SK-N-SH treated with all-trans-retinoic acid at 6 μM for 48 hours (cell line): ENCODE results near the gene ZNF460.

Source experiments
- ATAC-seq: fragments of 200-7000 bp; cut with Tn5 transposase; 3 replicates; pipeline ENCODE4 v1.9.1; 2020; ENCODE audit warnings: mild to moderate bottlenecking, moderate library complexity
- ARNTL ChIP-seq: fragments of 450-650 bp; formaldehyde crosslinking; IDR thresholded peaks from 2 replicates; pipeline ENCODE4 v1.5.0; 2020; ENCODE audit warnings: low read depth, mild to moderate bottlenecking, moderate library complexity, borderline replicate concordance
- BACH2 ChIP-seq: fragments of 250-450 bp; sonication (Bioruptor Pico); IDR thresholded peaks from 2 replicates; pipeline ENCODE4 v1.9.0; 2021; ENCODE audit warnings: mild to moderate bottlenecking, borderline replicate concordance
- CREB5 ChIP-seq: fragments of 250-450 bp; sonication (Bioruptor Pico); IDR thresholded peaks from 2 replicates; pipeline ENCODE4 v1.5.1; 2020; ENCODE audit warnings: low read depth, mild to moderate bottlenecking, moderate library complexity
- CSDC2 ChIP-seq: fragments of 250-450 bp; sonication (Bioruptor Pico); IDR thresholded peaks from 2 replicates; pipeline ENCODE4 v1.5.0; 2020; ENCODE audit warnings: mild to moderate bottlenecking, moderate library complexity
- CSRNP3 ChIP-seq: fragments of 250-450 bp; sonication (Bioruptor Pico); IDR thresholded peaks from 2 replicates; pipeline ENCODE4 v1.5.1; 2021; ENCODE audit warnings: mild to moderate bottlenecking, moderate library complexity
- ESRRG ChIP-seq: fragments of 250-450 bp; sonication (Bioruptor Pico); IDR thresholded peaks from 2 replicates; pipeline ENCODE4 v1.6.1; 2021; ENCODE audit warnings: mild to moderate bottlenecking
- GLIS3 ChIP-seq: fragments of 250-450 bp; sonication (Bioruptor Pico); IDR thresholded peaks from 2 replicates; pipeline ENCODE4 v1.5.0; 2020; ENCODE audit warnings: mild to moderate bottlenecking, moderate library complexity
- ISL1 ChIP-seq: fragments of 250-450 bp; sonication (Bioruptor Pico); IDR thresholded peaks from 2 replicates; pipeline ENCODE4 v2.1.2; 2022; ENCODE audit warnings: mild to moderate bottlenecking, moderate library complexity
- OSR1 ChIP-seq: fragments of 250-450 bp; sonication (Bioruptor Pico); IDR thresholded peaks from 2 replicates; pipeline ENCODE4 v1.8.0; 2022; ENCODE audit warnings: moderate library complexity, mild to moderate bottlenecking, inconsistent platforms
- PATZ1 ChIP-seq: fragments of 250-450 bp; sonication (Bioruptor Pico); IDR thresholded peaks from 2 replicates; pipeline ENCODE4 v1.8.0; 2020; ENCODE audit warnings: mild to moderate bottlenecking, moderate library complexity, borderline replicate concordance
- POU6F1 ChIP-seq: fragments of 250-450 bp; sonication (Bioruptor Pico); IDR thresholded peaks from 2 replicates; pipeline ENCODE4 v1.8.0; 2021; ENCODE audit warnings: low read depth, mild to moderate bottlenecking, moderate library complexity, borderline replicate concordance
- PPARA ChIP-seq: fragments of 250-450 bp; sonication (Bioruptor Pico); IDR thresholded peaks from 2 replicates; pipeline ENCODE4 v1.5.0; 2020; ENCODE audit warnings: mild to moderate bottlenecking, borderline replicate concordance
- RARB ChIP-seq: fragments of 250-450 bp; sonication (Bioruptor Pico); IDR thresholded peaks from 2 replicates; pipeline ENCODE4 v1.8.0; 2021; ENCODE audit warnings: mild to moderate bottlenecking, moderate library complexity
- SNAI2 ChIP-seq: fragments of 250-450 bp; sonication (Bioruptor Pico); IDR thresholded peaks from 2 replicates; pipeline ENCODE4 v1.5.0; 2020; ENCODE audit warnings: mild to moderate bottlenecking, moderate library complexity
- TCF4 ChIP-seq: fragments of 250-450 bp; sonication (Bioruptor Pico); IDR thresholded peaks from 2 replicates; pipeline ENCODE4 v1.8.0; 2021; ENCODE audit warnings: mild to moderate bottlenecking, moderate library complexity, borderline replicate concordance
- TOX ChIP-seq: fragments of 250-450 bp; sonication (Bioruptor Pico); IDR thresholded peaks from 2 replicates; pipeline ENCODE4 v1.8.0; 2021; ENCODE audit warnings: mild to moderate bottlenecking, moderate library complexity, borderline replicate concordance
- TSHZ2 ChIP-seq: fragments of 250-450 bp; sonication (Bioruptor Pico); IDR thresholded peaks from 2 replicates; pipeline ENCODE4 v1.5.0; 2020; ENCODE audit warnings: mild to moderate bottlenecking, moderate library complexity
- ZC3H10 ChIP-seq: fragments of 250-450 bp; sonication (Bioruptor Pico); IDR thresholded peaks from 2 replicates; pipeline ENCODE4 v1.5.1; 2021; ENCODE audit warnings: mild to moderate bottlenecking, moderate library complexity
- ZFP3 ChIP-seq: fragments of 250-450 bp; sonication (Bioruptor Pico); IDR thresholded peaks from 2 replicates; pipeline ENCODE4 v1.5.0; 2020; ENCODE audit warnings: mild to moderate bottlenecking, moderate library complexity
- ZFP30 ChIP-seq: fragments of 450-650 bp; formaldehyde crosslinking; IDR thresholded peaks from 2 replicates; pipeline ENCODE4 v1.5.0; 2022; ENCODE audit warnings: mild to moderate bottlenecking, moderate library complexity
- ZNF565 ChIP-seq: fragments of 450-650 bp; formaldehyde crosslinking; conservative IDR thresholded peaks from 2 replicates; pipeline ENCODE4 v1.5.0; 2020; ENCODE audit warnings: low read depth, mild to moderate bottlenecking, moderate library complexity
- ZNF70 ChIP-seq: fragments of 450-650 bp; formaldehyde crosslinking; IDR thresholded peaks from 2 replicates; pipeline ENCODE4 v1.5.0; 2020; ENCODE audit warnings: mild to moderate bottlenecking, moderate library complexity
- ZNF8 ChIP-seq: fragments of 450-650 bp; formaldehyde crosslinking; IDR thresholded peaks from 2 replicates; pipeline ENCODE4 v1.5.0; 2020; ENCODE audit warnings: mild to moderate bottlenecking, moderate library complexity

ZNF460 gene

GRCh38 chr19:57314146-57314545 is 33.9 kb downstream of the ZNF460 start:
- ATAC-seq = no peak
- no peak for TF ChIP-seq TSHZ2 (CRISPR knock-in tag)
- no peak for TF ChIP-seq CSDC2
- TF ChIP-seq ZNF8 (CRISPR knock-in tag) = no peak
- no peak for TF ChIP-seq PPARA
- TF ChIP-seq RARB (CRISPR knock-in tag) = no peak
- TF ChIP-seq TCF4 = no peak
- no peak for TF ChIP-seq CSRNP3 (CRISPR knock-in tag)
- TF ChIP-seq SNAI2 (CRISPR knock-in tag) = no peak
- TF ChIP-seq ZC3H10 (CRISPR knock-in tag) = no peak
- TF ChIP-seq CREB5 (CRISPR knock-in tag) = no peak
- TF ChIP-seq ZNF70 (CRISPR knock-in tag) = no peak
- TF ChIP-seq ARNTL (CRISPR knock-in tag) = no peak
- TF ChIP-seq GLIS3 (CRISPR knock-in tag) = no peak
- no peak for TF ChIP-seq ZNF565 (CRISPR knock-in tag)
- no peak for TF ChIP-seq ESRRG
- TF ChIP-seq BACH2 = no peak
- no peak for TF ChIP-seq ZFP3
- TF ChIP-seq POU6F1 (CRISPR knock-in tag) = no peak
- TF ChIP-seq ISL1 (CRISPR knock-in tag) = no peak
- TF ChIP-seq TOX (CRISPR knock-in tag) = no peak

GRCh38 chr19:57317503-57317902 is 37.2 kb downstream of the ZNF460 start:
- no peak for ATAC-seq
- TF ChIP-seq ZC3H10 (CRISPR knock-in tag) (no peak), RARB (CRISPR knock-in tag) (no peak), ISL1 (CRISPR knock-in tag) (no peak), ARNTL (CRISPR knock-in tag) (no peak), ZFP30 (CRISPR knock-in tag) (no peak), OSR1 (no peak), ZNF70 (CRISPR knock-in tag) (no peak), PPARA (no peak), CREB5 (CRISPR knock-in tag) (no peak), ESRRG (no peak), GLIS3 (CRISPR knock-in tag) (no peak)

- ATAC-seq = peak; percentile 38
- TF ChIP-seq CSDC2 = no peak
- TF ChIP-seq RARB (CRISPR knock-in tag) = no peak
- TF ChIP-seq GLIS3 (CRISPR knock-in tag) = no peak
- no peak for TF ChIP-seq PPARA
- no peak for TF ChIP-seq TOX (CRISPR knock-in tag)
- TF ChIP-seq ZC3H10 (CRISPR knock-in tag) = no peak
- TF ChIP-seq ZFP30 (CRISPR knock-in tag) = no peak
- TF ChIP-seq TSHZ2 (CRISPR knock-in tag) = no peak
- TF ChIP-seq BACH2 = no peak
- no peak for TF ChIP-seq ZNF8 (CRISPR knock-in tag)
- TF ChIP-seq PATZ1 (CRISPR knock-in tag) = no peak
- TF ChIP-seq ZNF565 (CRISPR knock-in tag) = no peak
- TF ChIP-seq TCF4 = no peak
- TF ChIP-seq SNAI2 (CRISPR knock-in tag) = no peak
- TF ChIP-seq OSR1 = no peak
These were observed 39.5 kb downstream of the ZNF460 start for GRCh38 chr19:57319869-57320179.
